Muscle layer of duodenum (tissue), 2 donors: ENCODE results near the gene GIPC3.
"Not testable (repeated sequence)": the region's sequence is repeated elsewhere in the genome, so short reads cannot be mapped to it uniquely, and the experiment has no call there.

Source experiments
- H3K27ac ChIP-seq: one replicate; pipeline ENCODE4 v1.7.0; 2013; ENCODE audit warnings: mild to moderate bottlenecking, low read length
- H3K27me3 ChIP-seq: one replicate; pipeline ENCODE4 v1.7.0; 2013; ENCODE audit warnings: low read depth, mild to moderate bottlenecking, control low read depth, low read length
- H3K36me3 ChIP-seq, 2 donors: one replicate each; pipeline ENCODE4 v1.7.0; 2013; ENCODE audit warnings: low read length in 2 of 2, control low read depth in 1 of 2, mild to moderate bottlenecking in 1 of 2; ENCODE audit not compliant: insufficient read depth in 2 of 2, control insufficient read depth in 1 of 2
- H3K4me1 ChIP-seq, 2 donors: one replicate each; pipeline ENCODE4 v1.7.0; 2013; ENCODE audit warnings: low read length in 2 of 2, mild to moderate bottlenecking in 2 of 2, control low read depth in 1 of 2, moderate library complexity in 1 of 2; ENCODE audit not compliant: insufficient read depth in 2 of 2, control insufficient read depth in 1 of 2
- H3K4me3 ChIP-seq, 2 donors: one replicate each; pipeline ENCODE4 v1.7.0; 2013; ENCODE audit warnings: low read length in 2 of 2, low read depth in 1 of 2, mild to moderate bottlenecking in 1 of 2
- H3K9me3 ChIP-seq, 2 donors: one replicate each; pipeline ENCODE4 v1.7.0; 2013; ENCODE audit warnings: low read length in 2 of 2, control low read depth in 1 of 2, mild to moderate bottlenecking in 1 of 2; ENCODE audit not compliant: control insufficient read depth in 1 of 2
- donor health status: healthy.

Gene GIPC3

DNA sequence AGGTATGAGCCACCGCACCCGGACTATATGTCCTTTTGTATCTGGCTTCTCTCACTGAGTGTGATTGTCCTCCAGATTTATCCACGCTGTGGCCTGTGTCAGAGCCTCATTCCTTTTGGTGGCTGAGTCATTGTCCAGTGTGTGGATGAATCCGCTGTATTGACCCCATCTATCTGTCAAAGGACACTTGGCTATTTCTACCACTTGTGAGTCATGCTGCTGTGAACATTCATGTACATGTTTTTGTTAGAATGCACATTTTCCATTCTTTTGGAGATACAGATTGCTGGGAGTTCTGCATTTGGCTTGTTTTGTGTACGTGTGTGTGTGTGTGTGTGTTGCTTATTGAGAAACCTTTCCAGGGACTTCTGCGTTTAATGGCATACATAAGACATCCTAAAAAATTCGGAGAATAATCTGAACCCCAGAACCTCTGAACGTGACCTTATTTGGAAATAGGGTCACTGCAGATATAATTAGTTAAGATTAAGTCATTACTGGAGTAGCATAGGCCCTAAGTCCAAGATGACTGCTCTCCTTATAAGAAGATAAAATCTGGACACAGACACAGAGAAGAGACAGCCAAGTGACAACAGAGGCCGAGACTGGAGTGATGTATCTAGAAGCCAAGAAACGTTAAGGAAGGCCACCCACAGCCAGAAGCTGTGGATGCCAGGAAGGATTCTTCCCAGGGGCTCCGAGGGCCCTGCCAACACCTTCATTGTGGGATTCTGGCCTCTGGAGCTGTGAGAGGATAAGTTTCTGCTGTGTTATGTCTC is 4.9 kb upstream of the GIPC3 start:
- peaks cover 0 to 23% of the 10 kb centered on the region in 2 donors for H3K4me1 ChIP-seq
- no peaks in the 10 kb centered on the region for H3K9me3 ChIP-seq
- H3K36me3 ChIP-seq, result no peaks in the 10 kb centered on the region
- peak overlapping the region; percentile 50 for H3K27ac ChIP-seq
- H3K4me3 ChIP-seq, result no peak overlapping the region
- H3K27me3 ChIP-seq, result no peaks in the 10 kb centered on the region

DNA sequence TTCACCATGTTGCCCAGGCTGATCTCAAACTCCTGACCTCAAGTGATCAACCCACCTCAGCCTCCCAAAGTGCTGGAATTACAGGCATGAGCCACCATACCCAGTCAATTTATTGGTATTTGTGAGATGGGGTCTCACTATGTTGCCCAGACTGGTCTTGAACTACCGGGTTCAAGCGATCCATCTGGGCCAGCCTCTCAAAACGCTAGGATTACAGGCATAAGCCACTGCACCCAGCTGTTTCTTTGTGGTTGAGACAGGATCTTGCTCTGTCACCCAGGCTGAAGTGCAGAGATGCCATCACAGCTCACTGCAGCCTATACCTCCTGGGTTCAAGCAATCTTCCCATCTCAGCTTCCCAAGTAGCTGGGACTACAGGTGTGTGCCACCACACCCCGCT is 3.5 kb upstream of the GIPC3 start:
- not testable (repeated sequence) for H3K9me3 ChIP-seq, H3K36me3 ChIP-seq, H3K4me3 ChIP-seq, H3K27ac ChIP-seq, H3K27me3 ChIP-seq
- peaks cover 0 to 18% of the 10 kb centered on the region in 2 donors for H3K4me1 ChIP-seq

DNA sequence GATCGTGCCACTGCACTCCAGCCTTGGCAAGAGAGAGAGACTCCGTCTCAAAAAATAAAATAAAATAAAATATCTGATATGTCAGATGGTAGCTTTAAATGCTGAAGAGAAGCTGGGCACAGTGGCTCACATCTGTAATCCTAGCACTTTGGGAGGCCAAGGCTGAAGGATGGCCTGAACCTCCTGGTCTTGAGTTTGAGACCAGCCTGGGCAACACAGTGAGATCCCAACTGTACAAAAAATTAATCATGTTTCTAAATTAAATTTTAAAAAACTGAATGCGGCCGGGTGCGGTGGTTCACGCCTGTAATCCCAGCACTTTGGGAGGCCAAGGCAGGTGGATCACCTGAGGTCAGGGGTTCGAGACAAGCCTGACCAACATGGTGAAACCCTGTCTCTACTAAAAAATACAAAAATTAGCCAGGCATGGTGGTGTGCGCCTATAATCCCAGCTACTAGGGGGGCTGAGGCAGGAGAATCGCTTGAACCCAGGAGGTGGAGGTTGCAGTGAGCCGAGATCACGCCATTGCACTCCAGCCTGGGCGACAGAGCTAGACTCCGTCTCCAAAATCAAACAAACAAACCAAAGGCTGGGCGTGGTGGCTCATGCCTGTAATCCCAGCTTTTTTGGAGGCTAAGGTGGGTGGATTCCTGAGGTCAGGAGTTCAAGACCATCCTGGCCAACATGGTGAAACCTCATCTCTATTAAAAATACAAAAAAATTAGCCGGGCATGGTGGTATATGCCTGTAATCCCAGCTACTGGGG is 1.1 kb upstream of the GIPC3 start:
- H3K27me3 ChIP-seq, H3K9me3 ChIP-seq, H3K36me3 ChIP-seq, H3K4me3 ChIP-seq, H3K27ac ChIP-seq: not testable (repeated sequence)
- peaks cover 0 to 18% of the 10 kb centered on the region in 2 donors for H3K4me1 ChIP-seq

DNA sequence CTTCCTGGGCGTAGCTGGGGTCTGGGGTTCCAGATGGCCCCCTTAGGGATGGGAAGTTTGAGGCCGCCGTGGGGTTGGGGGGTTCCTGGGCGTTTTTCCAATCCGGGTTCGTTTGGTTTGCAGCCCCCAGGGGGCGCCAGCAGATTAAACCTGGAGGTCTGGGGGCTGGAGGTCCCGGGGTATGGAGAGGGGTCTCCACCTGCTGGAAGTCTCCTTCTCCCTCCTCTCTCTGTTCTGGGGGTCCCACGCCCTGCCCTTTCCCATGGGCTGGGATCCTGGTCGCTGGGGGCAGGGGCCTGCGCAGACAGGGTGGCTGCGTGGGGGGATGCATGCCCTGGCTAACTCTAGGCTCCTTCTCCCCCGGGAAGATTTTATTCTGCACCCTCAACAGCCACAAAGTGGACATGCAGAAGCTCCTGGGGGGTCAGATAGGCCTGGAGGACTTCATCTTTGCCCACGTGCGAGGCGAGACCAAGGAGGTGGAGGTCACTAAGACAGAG is 899 bp downstream of the GIPC3 start:
- Histone ChIP-seq H3K4me1 (peaks cover 0 to 10% of the 10 kb centered on the region in 2 donors), H3K36me3 (no peaks in the 10 kb centered on the region), H3K27ac (no peak overlapping the region), H3K4me3 (peak overlapping the region in 1 of 2 donors; percentile 47), H3K9me3 (no peaks in the 10 kb centered on the region), H3K27me3 (no peaks in the 10 kb centered on the region)

DNA sequence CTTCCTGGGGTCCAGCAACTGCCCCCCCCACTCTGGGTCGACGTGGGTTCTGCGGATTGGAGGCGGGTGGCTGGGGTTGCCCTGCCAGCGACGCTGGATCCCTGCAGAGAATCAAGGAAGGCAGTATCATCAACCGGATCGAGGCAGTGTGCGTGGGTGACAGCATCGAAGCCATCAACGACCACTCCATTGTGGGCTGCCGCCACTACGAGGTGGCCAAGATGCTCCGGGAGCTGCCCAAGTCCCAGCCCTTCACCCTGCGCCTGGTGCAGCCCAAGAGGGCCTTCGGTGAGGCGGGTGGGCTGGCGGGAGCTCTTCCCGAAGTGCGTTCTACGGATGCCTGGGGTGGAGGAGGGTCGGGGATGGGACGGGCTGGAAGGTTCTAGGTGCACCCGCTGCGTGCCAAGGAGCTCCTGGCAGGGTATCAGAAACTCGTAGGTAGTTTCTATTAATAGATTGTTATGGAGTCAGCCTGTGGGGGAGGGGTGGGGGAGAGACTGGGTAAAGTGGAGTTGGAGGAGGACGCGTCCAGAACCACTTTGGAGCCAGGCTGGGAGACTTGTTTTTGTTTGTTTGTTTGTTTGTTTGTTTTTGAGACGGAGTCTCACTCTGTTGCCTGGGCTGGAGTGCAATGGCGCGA is 1.5 kb downstream of the GIPC3 start:
- Histone ChIP-seq H3K36me3 (no peaks in the 10 kb centered on the region), H3K4me3 (no peak overlapping the region), H3K27me3 (no peaks in the 10 kb centered on the region), H3K27ac (no peak overlapping the region), H3K9me3 (no peaks in the 10 kb centered on the region), H3K4me1 (peaks cover 0 to 10% of the 10 kb centered on the region in 2 donors)

DNA sequence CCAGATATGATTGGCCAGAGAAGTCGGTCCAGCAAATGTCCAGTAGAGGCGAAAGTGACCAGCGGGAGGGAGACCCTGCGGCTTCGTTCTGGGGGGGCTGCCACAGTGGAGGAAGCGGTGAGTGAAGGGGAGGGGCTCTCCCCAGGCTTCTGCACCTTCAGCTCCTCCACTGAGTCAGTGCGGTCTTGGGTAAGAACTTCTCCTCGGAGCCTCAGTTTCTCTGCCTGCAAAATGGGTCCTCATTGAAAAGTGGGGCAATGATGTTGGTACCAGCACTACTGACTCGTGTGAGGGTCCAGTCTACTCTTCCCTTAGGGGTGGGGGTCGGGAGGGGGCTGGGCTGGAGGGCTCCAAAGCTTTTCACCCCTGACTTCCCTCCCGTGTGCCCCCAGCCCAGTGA is 4.2 kb downstream of the GIPC3 start:
- Histone ChIP-seq H3K4me1 (peaks cover 0 to 10% of the 10 kb centered on the region in 2 donors), H3K9me3 (no peaks in the 10 kb centered on the region), H3K4me3 (no peak overlapping the region), H3K36me3 (no peaks in the 10 kb centered on the region), H3K27ac (no peak overlapping the region), H3K27me3 (no peaks in the 10 kb centered on the region)

DNA sequence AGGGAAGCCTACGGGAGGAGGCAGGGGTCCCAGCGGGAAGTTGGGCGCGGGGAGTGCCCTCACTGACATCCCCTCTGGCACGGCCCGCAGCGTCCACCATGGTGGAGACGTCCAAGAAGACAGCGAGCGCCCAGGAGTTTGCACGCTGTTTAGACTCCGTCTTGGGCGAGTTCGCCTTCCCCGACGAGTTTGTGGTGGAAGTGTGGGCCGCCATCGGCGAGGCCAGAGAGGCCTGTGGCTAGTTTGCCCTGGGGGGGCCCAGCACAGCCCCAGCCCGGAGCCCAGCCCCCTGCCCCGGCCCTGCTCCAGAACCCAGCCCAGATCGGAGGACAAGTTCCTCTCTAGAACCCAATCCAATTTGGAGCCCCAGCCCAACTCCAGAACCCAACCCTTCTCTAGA is 4.7 kb downstream of the GIPC3 start:
- Histone ChIP-seq H3K4me3 (no peak overlapping the region), H3K36me3 (no peaks in the 10 kb centered on the region), H3K27ac (no peak overlapping the region), H3K27me3 (no peaks in the 10 kb centered on the region), H3K4me1 (peaks cover 0 to 10% of the 10 kb centered on the region in 2 donors), H3K9me3 (no peaks in the 10 kb centered on the region)

DNA sequence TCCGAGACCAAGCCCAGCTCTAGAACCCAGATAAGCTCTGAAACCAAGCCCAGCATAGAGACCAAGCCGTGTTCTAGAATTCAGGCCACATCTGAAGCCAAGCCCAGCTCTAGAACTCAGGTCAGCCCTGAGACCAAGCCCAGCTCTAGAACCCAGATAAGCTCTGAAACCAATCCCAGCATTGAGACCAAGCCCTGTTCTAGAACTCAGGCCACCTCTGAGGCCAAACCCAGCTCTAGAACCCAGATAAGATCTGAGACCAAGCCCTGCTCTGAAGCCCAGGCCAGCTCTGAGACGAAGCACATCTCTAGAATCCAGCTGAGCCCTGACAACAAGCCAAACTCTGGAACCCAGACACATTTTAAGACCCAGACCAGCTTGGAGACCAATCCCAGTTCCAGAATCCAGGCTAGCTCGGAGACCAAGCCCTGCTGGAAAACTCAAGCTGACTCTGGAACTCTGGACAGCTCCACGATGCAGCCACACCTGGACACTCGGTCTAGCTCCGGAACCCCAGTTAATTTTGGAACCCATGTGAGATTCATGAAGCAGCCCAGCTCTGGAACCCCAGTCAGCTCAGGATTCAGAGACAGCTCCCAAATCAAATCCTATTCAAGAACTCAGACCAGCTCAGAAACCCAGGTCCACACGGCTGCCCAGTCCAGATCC is 5.8 kb downstream of the GIPC3 start:
- Histone ChIP-seq H3K9me3 (no peaks in the 10 kb centered on the region), H3K27ac (no peak overlapping the region), H3K27me3 (no peaks in the 10 kb centered on the region), H3K4me3 (no peak overlapping the region), H3K4me1 (peaks cover 0 to 4% of the 10 kb centered on the region in 2 donors), H3K36me3 (no peaks in the 10 kb centered on the region)

DNA sequence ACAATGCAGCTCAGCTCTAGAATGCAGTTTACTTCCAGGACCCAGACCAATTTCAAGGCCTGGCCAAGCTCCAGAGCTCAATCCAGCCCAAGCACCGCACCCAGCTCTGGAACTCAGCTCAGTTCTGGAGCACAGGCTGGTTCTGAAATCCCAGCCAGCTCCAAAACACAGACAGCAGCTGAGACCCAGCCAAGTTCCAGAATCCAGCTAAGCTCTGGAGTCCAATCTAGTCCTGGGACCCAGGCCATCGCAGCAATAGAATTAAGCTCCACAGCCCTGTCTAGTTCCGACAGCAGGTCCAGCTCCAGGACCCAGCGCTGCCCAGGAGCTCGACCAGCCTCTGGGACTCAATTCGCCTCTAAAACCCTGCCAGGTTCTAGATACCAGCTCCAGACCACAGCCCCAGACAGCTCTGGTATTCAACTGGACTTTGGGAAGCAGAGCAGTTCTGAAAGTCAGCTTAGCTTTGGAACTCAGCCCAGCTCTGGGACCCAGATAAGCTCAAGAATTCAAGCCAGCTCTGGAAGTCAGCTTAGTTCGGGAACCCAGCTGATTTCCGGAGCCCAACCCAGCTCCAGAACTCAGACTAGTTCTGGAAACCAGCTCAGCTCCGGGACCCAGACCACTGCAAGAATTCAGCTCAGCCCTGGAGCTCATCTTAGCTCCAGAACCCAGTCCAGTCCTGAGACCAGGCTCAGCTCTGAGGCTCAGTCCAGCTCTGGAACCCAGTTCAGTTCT is 6.8 kb downstream of the GIPC3 start:
- Histone ChIP-seq H3K36me3 (no peaks in the 10 kb centered on the region), H3K27ac (no peak overlapping the region), H3K9me3 (no peaks in the 10 kb centered on the region), H3K27me3 (no peaks in the 10 kb centered on the region), H3K4me1 (no peaks in the 10 kb centered on the region), H3K4me3 (no peak overlapping the region)

DNA sequence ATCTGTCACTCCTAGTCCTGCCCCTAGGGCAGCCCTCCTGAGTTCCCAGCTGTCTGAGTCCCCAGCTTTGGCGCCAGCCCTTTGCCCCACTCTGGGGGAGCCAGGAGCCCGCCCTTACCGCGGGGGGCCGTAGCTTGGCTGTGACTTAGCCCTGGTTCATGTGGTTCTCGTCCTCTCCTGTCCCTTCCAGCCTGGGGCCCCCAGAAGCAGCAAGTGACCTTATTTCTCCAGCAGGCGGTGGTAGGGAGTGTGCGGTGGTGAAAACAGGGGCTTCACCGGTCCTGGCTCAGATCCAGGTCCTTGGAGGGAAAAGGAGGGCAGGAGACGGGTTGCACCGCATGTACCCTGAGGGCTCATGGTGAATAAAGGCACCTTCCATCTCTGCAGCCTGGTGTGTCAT is 7.9 kb downstream of the GIPC3 start:
- no peaks in the 10 kb centered on the region for H3K27me3 ChIP-seq
- H3K9me3 ChIP-seq, result no peaks in the 10 kb centered on the region
- no peak overlapping the region for H3K4me3 ChIP-seq
- H3K27ac ChIP-seq, result no peak overlapping the region
- H3K36me3 ChIP-seq, result no peaks in the 10 kb centered on the region
- no peaks in the 10 kb centered on the region for H3K4me1 ChIP-seq
